BLaER1 treated with 17β-estradiol and CSF1 and Interleukin-3, amounts not matched to agents 10 nM and 100 nM (cell line): ENCODE results near the gene EPHB1.
"Not testable (repeated sequence)": the region's sequence is repeated elsewhere in the genome, so short reads cannot be mapped to it uniquely, and the experiment has no call there.

ENCODE experiments used
- H3K27ac ChIP-seq, 11 experiments: shearing (Covaris generic); formaldehyde crosslinking; 2 replicates each; pipeline ENCODE4 v1.8.1; 2022
- H3K27me3 ChIP-seq, 11 experiments: shearing (Covaris generic); formaldehyde crosslinking; 2 replicates each; pipeline ENCODE4 v1.8.1; 2022
- H3K36me3 ChIP-seq, 11 experiments: shearing (Covaris generic); formaldehyde crosslinking; 2 replicates each; pipeline ENCODE4 v1.8.1; 2022
- H3K4me1 ChIP-seq, 10 experiments: shearing (Covaris generic); formaldehyde crosslinking; 2 replicates each; pipeline ENCODE4 v1.8.1; 2022
- H3K4me2 ChIP-seq, 11 experiments: shearing (Covaris generic); formaldehyde crosslinking; 2 replicates each; pipeline ENCODE4 v1.8.1; 2022
- H3K4me3 ChIP-seq, 10 experiments: shearing (Covaris generic); formaldehyde crosslinking; 2 replicates each; pipeline ENCODE4 v1.8.1; 2022
- H3K9ac ChIP-seq, 11 experiments: shearing (Covaris generic); formaldehyde crosslinking; 2 replicates each; pipeline ENCODE4 v1.8.1; 2022
- H3K9me3 ChIP-seq, 11 experiments: shearing (Covaris generic); formaldehyde crosslinking; replicated peaks in 1 of 11; 2 replicates each; pipeline ENCODE4 v1.8.1; 2022
- H4K20me1 ChIP-seq, 11 experiments: shearing (Covaris generic); formaldehyde crosslinking; 2 replicates each; pipeline ENCODE4 v1.8.1; 2022
- Cebpa-rat ChIP-seq, 11 experiments: shearing (Covaris generic); IDR thresholded peaks; 2 replicates each; pipeline ENCODE4 v1.8.1; 2022

Gene EPHB1

DNA sequence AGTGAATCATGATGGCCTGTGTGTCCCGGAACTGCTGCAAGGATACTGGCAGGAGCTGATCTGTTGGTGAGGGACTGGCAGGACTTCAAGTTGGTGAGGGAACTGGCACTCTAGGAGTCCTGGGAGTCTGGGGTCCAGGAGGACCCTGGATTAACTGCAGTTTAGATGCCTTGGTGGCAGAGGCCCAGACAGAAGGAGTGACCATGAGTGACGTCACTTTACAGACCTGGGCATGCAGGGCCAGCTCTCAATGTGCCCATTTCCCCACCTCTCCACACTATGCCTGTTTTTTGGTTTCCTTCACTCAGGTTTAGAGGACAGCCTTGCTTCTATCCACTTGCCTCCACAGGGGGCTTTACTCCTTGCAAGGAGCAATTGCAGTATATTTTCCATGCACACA, 154.1 kb downstream of the EPHB1 start:
- no peaks in the 10 kb centered on the region for H4K20me1 ChIP-seq
- H3K9me3 ChIP-seq: no peaks in the 10 kb centered on the region
- H3K27ac ChIP-seq: no peak overlapping the region
- no peaks in the 10 kb centered on the region for H3K4me1 ChIP-seq
- no peak overlapping the region for H3K4me2 ChIP-seq
- TF ChIP-seq Cebpa-rat (IDR thresholded peaks at IDR 0.05): no peak
- no peak overlapping the region for H3K4me3 ChIP-seq
- no peaks in the 10 kb centered on the region for H3K36me3 ChIP-seq
- H3K9ac ChIP-seq: no peak overlapping the region
- H3K27me3 ChIP-seq: no peaks in the 10 kb centered on the region

GRCh38 chr3:134952371-134952770, 157.3 kb downstream of the EPHB1 start:
- Histone ChIP-seq H3K4me3 (no peak overlapping the region), H3K4me1 (no peaks in the 10 kb centered on the region), H3K9me3 (no peaks in the 10 kb centered on the region), H3K27ac (no peak overlapping the region), H4K20me1 (no peaks in the 10 kb centered on the region), H3K4me2 (no peak overlapping the region), H3K9ac (no peak overlapping the region), H3K27me3 (no peaks in the 10 kb centered on the region), H3K36me3 (no peaks in the 10 kb centered on the region)
- no peak for TF ChIP-seq Cebpa-rat (IDR thresholded peaks at IDR 0.05)

- H3K4me3 ChIP-seq: no peak overlapping the region
- H3K27ac ChIP-seq: no peak overlapping the region
- no peak overlapping the region for H3K4me2 ChIP-seq
- H3K9ac ChIP-seq: no peak overlapping the region
- no peaks in the 10 kb centered on the region for H3K27me3 ChIP-seq
- no peaks in the 10 kb centered on the region for H3K36me3 ChIP-seq
- H3K4me1 ChIP-seq: no peaks in the 10 kb centered on the region
- no peaks in the 10 kb centered on the region for H3K9me3 ChIP-seq
- TF ChIP-seq Cebpa-rat (IDR thresholded peaks at IDR 0.05): no peak
- H4K20me1 ChIP-seq: no peaks in the 10 kb centered on the region
Observed at GRCh38 chr3:134955874-134956273, 160.8 kb downstream of the EPHB1 start.

GRCh38 chr3:134956395-134956794, 161.3 kb downstream of the EPHB1 start:
- Histone ChIP-seq H3K36me3 (no peaks in the 10 kb centered on the region), H3K4me3 (no peak overlapping the region)

GRCh38 chr3:134956844-134957243, 161.8 kb downstream of the EPHB1 start:
- no peaks in the 10 kb centered on the region for H4K20me1 ChIP-seq
- no peak overlapping the region for H3K4me2 ChIP-seq
- no peaks in the 10 kb centered on the region for H3K9me3 ChIP-seq
- no peak for TF ChIP-seq Cebpa-rat (IDR thresholded peaks at IDR 0.05)
- no peaks in the 10 kb centered on the region for H3K36me3 ChIP-seq
- no peaks in the 10 kb centered on the region for H3K4me1 ChIP-seq
- no peak overlapping the region for H3K27ac ChIP-seq
- H3K27me3 ChIP-seq: no peaks in the 10 kb centered on the region
- no peak overlapping the region for H3K4me3 ChIP-seq
- H3K9ac ChIP-seq: no peak overlapping the region

More at GRCh38 chr3:134956395-134956794, 161.3 kb downstream of the EPHB1 start:
- no peak overlapping the region for H3K4me2 ChIP-seq
- no peak for TF ChIP-seq Cebpa-rat (IDR thresholded peaks at IDR 0.05)
- no peaks in the 10 kb centered on the region for H3K27me3 ChIP-seq
- no peaks in the 10 kb centered on the region for H4K20me1 ChIP-seq
- H3K9me3 ChIP-seq: no peaks in the 10 kb centered on the region
- no peaks in the 10 kb centered on the region for H3K4me1 ChIP-seq
- no peak overlapping the region for H3K27ac ChIP-seq
- no peak overlapping the region for H3K9ac ChIP-seq

GRCh38 chr3:134959516-134959915, 164.5 kb downstream of the EPHB1 start:
- Histone ChIP-seq H3K36me3 (no peaks in the 10 kb centered on the region), H3K27me3 (no peaks in the 10 kb centered on the region), H3K9me3 (no peaks in the 10 kb centered on the region), H3K4me1 (no peaks in the 10 kb centered on the region), H3K9ac (no peak overlapping the region), H4K20me1 (no peaks in the 10 kb centered on the region), H3K4me3 (no peak overlapping the region), H3K27ac (no peak overlapping the region), H3K4me2 (no peak overlapping the region)
- no peak for TF ChIP-seq Cebpa-rat (IDR thresholded peaks at IDR 0.05)

DNA sequence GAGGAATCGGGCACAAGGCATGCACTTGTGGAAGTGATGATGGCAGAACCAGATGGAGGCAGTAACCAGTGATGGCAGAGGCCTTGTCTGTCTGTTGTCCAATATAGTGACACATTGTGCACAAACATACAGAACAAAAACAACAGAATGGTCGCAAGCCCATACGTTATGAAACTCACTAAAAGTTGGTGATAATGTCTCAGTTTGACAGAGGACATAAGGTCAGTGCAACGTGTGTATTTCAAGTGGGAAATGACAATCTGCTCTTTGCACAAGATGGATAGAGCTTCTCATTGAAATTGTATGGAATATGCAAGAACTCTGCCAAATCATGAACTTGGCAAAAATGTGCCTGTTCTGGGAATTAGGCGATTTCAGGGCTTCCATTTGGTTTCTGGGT, 169.2 kb downstream of the EPHB1 start:
- no peaks in the 10 kb centered on the region for H3K36me3 ChIP-seq
- TF ChIP-seq Cebpa-rat (IDR thresholded peaks at IDR 0.05): no peak
- H3K27ac ChIP-seq: no peak overlapping the region
- H3K4me2 ChIP-seq: no peak overlapping the region
- peaks cover 0 to 3% (median 0%) of the 10 kb centered on the region in 11 experiments; a peak in 1 of 22 replicates for H3K9me3 ChIP-seq
- H3K4me1 ChIP-seq: no peaks in the 10 kb centered on the region
- H3K4me3 ChIP-seq: no peak overlapping the region
- no peak overlapping the region for H3K9ac ChIP-seq
- no peaks in the 10 kb centered on the region for H3K27me3 ChIP-seq
- H4K20me1 ChIP-seq: no peaks in the 10 kb centered on the region

DNA sequence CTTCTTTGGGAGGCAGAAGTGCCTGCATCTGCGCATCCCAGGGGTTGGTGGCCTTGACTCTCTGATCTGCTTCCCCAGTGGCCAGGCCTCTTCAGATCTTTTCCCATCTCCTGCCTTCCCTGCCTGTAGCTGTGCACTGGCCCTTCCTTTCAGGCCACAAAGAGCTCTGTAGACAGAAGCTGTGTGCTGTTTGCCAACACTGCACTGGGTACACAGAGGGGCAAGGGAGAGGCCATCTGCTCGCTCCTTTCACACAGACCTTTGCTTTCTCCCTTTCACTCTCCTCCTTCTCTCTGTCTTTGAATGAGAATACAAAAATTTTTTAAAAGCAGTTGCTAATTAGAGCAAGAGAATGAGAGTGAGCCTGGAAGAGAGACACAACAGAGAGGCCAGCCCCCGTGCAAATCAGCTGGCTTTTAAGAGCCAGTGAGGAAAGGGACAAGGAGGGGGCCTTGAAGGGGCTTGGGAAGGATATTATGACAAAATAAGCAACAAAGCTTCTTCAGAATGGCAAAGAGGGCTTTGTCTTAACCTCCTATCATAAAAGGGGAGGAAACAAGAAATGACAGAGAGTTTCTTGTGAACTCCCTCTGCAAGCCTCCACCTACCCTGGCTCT, 170.9 kb downstream of the EPHB1 start:
- Histone ChIP-seq H3K4me2 (no peak overlapping the region), H4K20me1 (no peaks in the 10 kb centered on the region), H3K27me3 (no peaks in the 10 kb centered on the region), H3K9me3 (peaks cover 0 to 3% (median 0%) of the 10 kb centered on the region in 11 experiments; a peak in 1 of 22 replicates), H3K4me3 (no peak overlapping the region), H3K27ac (no peak overlapping the region), H3K9ac (no peak overlapping the region), H3K36me3 (no peaks in the 10 kb centered on the region), H3K4me1 (no peaks in the 10 kb centered on the region)
- TF ChIP-seq Cebpa-rat (IDR thresholded peaks at IDR 0.05): no peak

- Histone ChIP-seq H3K4me3 (no peak overlapping the region), H4K20me1 (no peaks in the 10 kb centered on the region), H3K27ac (no peak overlapping the region), H3K27me3 (no peaks in the 10 kb centered on the region), H3K9ac (no peak overlapping the region), H3K4me1 (no peaks in the 10 kb centered on the region), H3K4me2 (no peak overlapping the region), H3K36me3 (no peaks in the 10 kb centered on the region), H3K9me3 (peaks cover 0 to 3% (median 0%) of the 10 kb centered on the region in 11 experiments; a peak in 1 of 22 replicates)
- no peak for TF ChIP-seq Cebpa-rat (IDR thresholded peaks at IDR 0.05)
Observed at GRCh38 chr3:134970895-134971294, 175.8 kb downstream of the EPHB1 start.

GRCh38 chr3:134971306-134971705, 176.2 kb downstream of the EPHB1 start:
- Histone ChIP-seq H3K27me3 (no peaks in the 10 kb centered on the region), H3K27ac (no peak overlapping the region), H3K9me3 (peaks cover 0 to 3% (median 0%) of the 10 kb centered on the region in 11 experiments; a peak in 1 of 22 replicates), H3K4me2 (no peak overlapping the region), H4K20me1 (no peaks in the 10 kb centered on the region), H3K4me1 (no peaks in the 10 kb centered on the region), H3K9ac (no peak overlapping the region), H3K36me3 (no peaks in the 10 kb centered on the region), H3K4me3 (no peak overlapping the region)
- TF ChIP-seq Cebpa-rat (IDR thresholded peaks at IDR 0.05): no peak

- H3K9ac ChIP-seq, H4K20me1 ChIP-seq, H3K27ac ChIP-seq, H3K4me2 ChIP-seq, H3K4me1 ChIP-seq, H3K27me3 ChIP-seq, H3K4me3 ChIP-seq, H3K36me3 ChIP-seq, H3K9me3 ChIP-seq: not testable (repeated sequence)
Observed at GRCh38 chr3:134971907-134972306, 176.8 kb downstream of the EPHB1 start.
